ENCODE measurements around the gene RAMP2.

GRCh38 chr17:42744283-42744805, 16.7 kb upstream of the RAMP2 start:
- no peak for TF ChIP-seq CTCF (conservative IDR thresholded peaks at IDR 0.05; ENCODE audit: low read length)
- no peak for TF ChIP-seq EZH2phosphoT487 (IDR thresholded peaks at IDR 0.05; ENCODE audit: borderline replicate concordance)

All from Loucy (cell line).